H1 (cell line): ENCODE results near the gene GALNT7. TPM values are rescaled to one million over a fixed set of nuclear protein-coding genes. Genes with fewer than 3 reads are reported as not detected.

Source experiments
- CBX8 ChIP-seq: fragments of 300-800, 300-1000 bp; sonication (generic); IDR thresholded peaks from 2 replicates; pipeline ENCODE4 v1.7.1; 2016; ENCODE audit warnings: low read depth, low read length, borderline replicate concordance
- CEBPB ChIP-seq: IDR thresholded peaks from 2 replicates; pipeline ENCODE4 v1.6.1; 2012; ENCODE audit warnings: low read depth, low read length
- KDM1A ChIP-seq: fragments of 200-600, 300-600 bp; sonication (generic); IDR thresholded peaks from 2 replicates; pipeline ENCODE4 v1.7.1; 2016; ENCODE audit warnings: mild to moderate bottlenecking, low read length, borderline replicate concordance
- NANOG ChIP-seq: IDR thresholded peaks from 2 replicates; pipeline ENCODE4 v1.6.1; 2011; ENCODE audit warnings: low read length, low read depth, mild to moderate bottlenecking, inconsistent platforms; ENCODE audit not compliant: insufficient read depth, poor library complexity, severe bottlenecking
- PHF8 ChIP-seq: fragments of 200-600 bp; sonication (generic); conservative IDR thresholded peaks from 2 replicates; pipeline ENCODE4 v1.7.1; 2012; ENCODE audit warnings: low read depth, mild to moderate bottlenecking, inconsistent platforms, low read length, moderate library complexity
- RFX5 ChIP-seq: IDR thresholded peaks from 2 replicates; pipeline ENCODE4 v1.6.1; 2011; ENCODE audit warnings: low read depth, low read length, improper control_type of control experiment, borderline replicate concordance
- TBP ChIP-seq: IDR thresholded peaks from 2 replicates; pipeline ENCODE4 v1.6.1; 2011; ENCODE audit warnings: low read depth, low read length, improper control_type of control experiment
- polyA plus RNA-seq, 7 experiments: library from polyadenylated mRNA; depleted of rRNA in 3 of 7; stranded (reverse) in 5 of 7; unstranded in 2 of 7; fragments of >200 nt in 5 of 7; fragments of 200-250 nt in 2 of 7; gene quantifications; 1 replicate in 5 of 7; 2 replicates in 1 of 7; 4 replicates in 1 of 7; pipeline versions ENCODE4 v1.2.1 to v1.2.3, GENCODE V29; 2011 to 2013; ENCODE audit warnings: missing spikeins in 2 of 7, mixed read lengths in 2 of 7
- total RNA-seq: library from RNA; stranded (reverse); fragmentation: NEBNext Ultra II Directional; extraction: Animal tissue kit (Norgen Biotek cat#: 25700); gene quantifications from 2 replicates; pipeline ENCODE4 v1.2.1, GENCODE V29; 2021
- TF ChIP-seq, protein P1 (sequence below): fragments of 300-600 bp; sonication (generic); IDR thresholded peaks from 2 replicates; pipeline ENCODE4 v1.7.1; 2012; ENCODE audit warnings: low read length, moderate library complexity, mild to moderate bottlenecking, inconsistent platforms; ENCODE audit not compliant: insufficient replicate concordance
- TF ChIP-seq, protein P2 (sequence below): IDR thresholded peaks from 2 replicates; pipeline ENCODE4 v1.6.1; 2012; ENCODE audit warnings: inconsistent platforms
- TF ChIP-seq, protein P3 (sequence below): IDR thresholded peaks from 2 replicates; pipeline ENCODE4 v1.6.1; 2012; ENCODE audit warnings: inconsistent platforms

Gene GALNT7
- total and polyA plus RNA-seq, 2 of the 8 experiments (the other 6 are each of a cell fraction or from before 2014, with no cell fraction given) = 22.4 to 85.5 TPM

DNA sequence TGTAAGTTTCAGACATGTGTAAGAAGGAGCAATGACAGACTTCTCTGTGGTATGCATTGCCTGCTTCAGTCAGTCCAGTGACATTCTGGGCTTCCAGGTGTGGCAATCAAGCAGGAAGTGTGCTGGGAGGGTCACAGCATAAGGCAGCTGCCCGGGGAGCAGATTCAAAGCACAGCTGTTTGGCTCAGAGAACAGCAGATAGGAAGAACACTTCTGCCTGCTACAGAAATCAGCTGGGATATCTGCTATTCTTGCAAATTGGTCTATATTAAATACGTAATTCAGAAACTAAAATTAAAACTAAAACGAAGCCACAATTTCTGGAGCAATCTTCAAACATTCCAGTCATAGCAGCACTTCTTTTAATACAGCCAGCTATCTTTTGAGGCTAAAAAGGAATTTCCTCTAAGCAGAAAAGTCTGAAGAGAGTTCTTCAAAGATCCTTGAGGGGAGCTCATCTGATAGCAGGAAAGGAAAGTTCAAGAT is 47.5 kb upstream of the GALNT7 start (continued):
- TF ChIP-seq, protein P1, sequence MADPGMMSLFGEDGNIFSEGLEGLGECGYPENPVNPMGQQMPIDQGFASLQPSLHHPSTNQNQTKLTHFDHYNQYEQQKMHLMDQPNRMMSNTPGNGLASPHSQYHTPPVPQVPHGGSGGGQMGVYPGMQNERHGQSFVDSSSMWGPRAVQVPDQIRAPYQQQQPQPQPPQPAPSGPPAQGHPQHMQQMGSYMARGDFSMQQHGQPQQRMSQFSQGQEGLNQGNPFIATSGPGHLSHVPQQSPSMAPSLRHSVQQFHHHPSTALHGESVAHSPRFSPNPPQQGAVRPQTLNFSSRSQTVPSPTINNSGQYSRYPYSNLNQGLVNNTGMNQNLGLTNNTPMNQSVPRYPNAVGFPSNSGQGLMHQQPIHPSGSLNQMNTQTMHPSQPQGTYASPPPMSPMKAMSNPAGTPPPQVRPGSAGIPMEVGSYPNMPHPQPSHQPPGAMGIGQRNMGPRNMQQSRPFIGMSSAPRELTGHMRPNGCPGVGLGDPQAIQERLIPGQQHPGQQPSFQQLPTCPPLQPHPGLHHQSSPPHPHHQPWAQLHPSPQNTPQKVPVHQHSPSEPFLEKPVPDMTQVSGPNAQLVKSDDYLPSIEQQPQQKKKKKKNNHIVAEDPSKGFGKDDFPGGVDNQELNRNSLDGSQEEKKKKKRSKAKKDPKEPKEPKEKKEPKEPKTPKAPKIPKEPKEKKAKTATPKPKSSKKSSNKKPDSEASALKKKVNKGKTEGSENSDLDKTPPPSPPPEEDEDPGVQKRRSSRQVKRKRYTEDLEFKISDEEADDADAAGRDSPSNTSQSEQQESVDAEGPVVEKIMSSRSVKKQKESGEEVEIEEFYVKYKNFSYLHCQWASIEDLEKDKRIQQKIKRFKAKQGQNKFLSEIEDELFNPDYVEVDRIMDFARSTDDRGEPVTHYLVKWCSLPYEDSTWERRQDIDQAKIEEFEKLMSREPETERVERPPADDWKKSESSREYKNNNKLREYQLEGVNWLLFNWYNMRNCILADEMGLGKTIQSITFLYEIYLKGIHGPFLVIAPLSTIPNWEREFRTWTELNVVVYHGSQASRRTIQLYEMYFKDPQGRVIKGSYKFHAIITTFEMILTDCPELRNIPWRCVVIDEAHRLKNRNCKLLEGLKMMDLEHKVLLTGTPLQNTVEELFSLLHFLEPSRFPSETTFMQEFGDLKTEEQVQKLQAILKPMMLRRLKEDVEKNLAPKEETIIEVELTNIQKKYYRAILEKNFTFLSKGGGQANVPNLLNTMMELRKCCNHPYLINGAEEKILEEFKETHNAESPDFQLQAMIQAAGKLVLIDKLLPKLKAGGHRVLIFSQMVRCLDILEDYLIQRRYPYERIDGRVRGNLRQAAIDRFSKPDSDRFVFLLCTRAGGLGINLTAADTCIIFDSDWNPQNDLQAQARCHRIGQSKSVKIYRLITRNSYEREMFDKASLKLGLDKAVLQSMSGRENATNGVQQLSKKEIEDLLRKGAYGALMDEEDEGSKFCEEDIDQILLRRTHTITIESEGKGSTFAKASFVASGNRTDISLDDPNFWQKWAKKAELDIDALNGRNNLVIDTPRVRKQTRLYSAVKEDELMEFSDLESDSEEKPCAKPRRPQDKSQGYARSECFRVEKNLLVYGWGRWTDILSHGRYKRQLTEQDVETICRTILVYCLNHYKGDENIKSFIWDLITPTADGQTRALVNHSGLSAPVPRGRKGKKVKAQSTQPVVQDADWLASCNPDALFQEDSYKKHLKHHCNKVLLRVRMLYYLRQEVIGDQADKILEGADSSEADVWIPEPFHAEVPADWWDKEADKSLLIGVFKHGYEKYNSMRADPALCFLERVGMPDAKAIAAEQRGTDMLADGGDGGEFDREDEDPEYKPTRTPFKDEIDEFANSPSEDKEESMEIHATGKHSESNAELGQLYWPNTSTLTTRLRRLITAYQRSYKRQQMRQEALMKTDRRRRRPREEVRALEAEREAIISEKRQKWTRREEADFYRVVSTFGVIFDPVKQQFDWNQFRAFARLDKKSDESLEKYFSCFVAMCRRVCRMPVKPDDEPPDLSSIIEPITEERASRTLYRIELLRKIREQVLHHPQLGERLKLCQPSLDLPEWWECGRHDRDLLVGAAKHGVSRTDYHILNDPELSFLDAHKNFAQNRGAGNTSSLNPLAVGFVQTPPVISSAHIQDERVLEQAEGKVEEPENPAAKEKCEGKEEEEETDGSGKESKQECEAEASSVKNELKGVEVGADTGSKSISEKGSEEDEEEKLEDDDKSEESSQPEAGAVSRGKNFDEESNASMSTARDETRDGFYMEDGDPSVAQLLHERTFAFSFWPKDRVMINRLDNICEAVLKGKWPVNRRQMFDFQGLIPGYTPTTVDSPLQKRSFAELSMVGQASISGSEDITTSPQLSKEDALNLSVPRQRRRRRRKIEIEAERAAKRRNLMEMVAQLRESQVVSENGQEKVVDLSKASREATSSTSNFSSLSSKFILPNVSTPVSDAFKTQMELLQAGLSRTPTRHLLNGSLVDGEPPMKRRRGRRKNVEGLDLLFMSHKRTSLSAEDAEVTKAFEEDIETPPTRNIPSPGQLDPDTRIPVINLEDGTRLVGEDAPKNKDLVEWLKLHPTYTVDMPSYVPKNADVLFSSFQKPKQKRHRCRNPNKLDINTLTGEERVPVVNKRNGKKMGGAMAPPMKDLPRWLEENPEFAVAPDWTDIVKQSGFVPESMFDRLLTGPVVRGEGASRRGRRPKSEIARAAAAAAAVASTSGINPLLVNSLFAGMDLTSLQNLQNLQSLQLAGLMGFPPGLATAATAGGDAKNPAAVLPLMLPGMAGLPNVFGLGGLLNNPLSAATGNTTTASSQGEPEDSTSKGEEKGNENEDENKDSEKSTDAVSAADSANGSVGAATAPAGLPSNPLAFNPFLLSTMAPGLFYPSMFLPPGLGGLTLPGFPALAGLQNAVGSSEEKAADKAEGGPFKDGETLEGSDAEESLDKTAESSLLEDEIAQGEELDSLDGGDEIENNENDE = no peak
- no peak for TF ChIP-seq CBX8
- peak; percentile 42; the same call in 1 of the 2 replicates for TF ChIP-seq CEBPB
- TF ChIP-seq, protein P2, sequence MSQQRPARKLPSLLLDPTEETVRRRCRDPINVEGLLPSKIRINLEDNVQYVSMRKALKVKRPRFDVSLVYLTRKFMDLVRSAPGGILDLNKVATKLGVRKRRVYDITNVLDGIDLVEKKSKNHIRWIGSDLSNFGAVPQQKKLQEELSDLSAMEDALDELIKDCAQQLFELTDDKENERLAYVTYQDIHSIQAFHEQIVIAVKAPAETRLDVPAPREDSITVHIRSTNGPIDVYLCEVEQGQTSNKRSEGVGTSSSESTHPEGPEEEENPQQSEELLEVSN = no peak
- TF ChIP-seq, protein P3, sequence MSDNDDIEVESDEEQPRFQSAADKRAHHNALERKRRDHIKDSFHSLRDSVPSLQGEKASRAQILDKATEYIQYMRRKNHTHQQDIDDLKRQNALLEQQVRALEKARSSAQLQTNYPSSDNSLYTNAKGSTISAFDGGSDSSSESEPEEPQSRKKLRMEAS = 0 out of 2 replicates have a peak, but pooled peaks have one; percentile 11
- no peak for TF ChIP-seq NANOG
- no peak for TF ChIP-seq RFX5
- TF ChIP-seq KDM1A = no peak
- TF ChIP-seq TBP = no peak
- TF ChIP-seq PHF8 = no peak
